Natural killer cell (primary cell): ENCODE data around the gene CPLX1. TPM values are rescaled to one million over a fixed set of nuclear protein-coding genes. Genes with fewer than 3 reads are reported as not detected.

Experiments used
- ATAC-seq, 3 donors: fragments of 150-1000 bp in 2 of 3; fragments of 200-7000 bp in 1 of 3; cut with Tn5 transposase; 1 replicate in 1 of 3; 2 replicates in 2 of 3; pipeline ENCODE4 v1.10.0; 2021; ENCODE audit warnings: mild to moderate bottlenecking in 2 of 3, moderate library complexity in 2 of 3
- DNase-seq, 2 donors: peaks; one replicate each; pipeline versions ENCODE4 v3.0.0 to v3.0.0-alpha.2; 2013 to 2021; ENCODE audit warnings: mixed read lengths in 1 of 2
- H3K27ac ChIP-seq: one replicate; pipeline ENCODE4 v1.5.1; 2013; ENCODE audit warnings: mild to moderate bottlenecking, low read length
- H3K27me3 ChIP-seq: one replicate; pipeline ENCODE4 v1.6.1; 2013; ENCODE audit warnings: low read length; ENCODE audit not compliant: control insufficient read depth, insufficient read depth
- H3K36me3 ChIP-seq: one replicate; pipeline ENCODE4 v1.6.1; 2013; ENCODE audit warnings: low read length; ENCODE audit not compliant: control insufficient read depth, insufficient read depth
- H3K4me1 ChIP-seq: one replicate; pipeline ENCODE4 v1.6.1; 2013; ENCODE audit warnings: low read length; ENCODE audit not compliant: control insufficient read depth, insufficient read depth
- H3K4me3 ChIP-seq: one replicate; pipeline ENCODE4 v1.5.1; 2013; ENCODE audit warnings: low read length
- H3K9me3 ChIP-seq: one replicate; pipeline ENCODE4 v1.6.1; 2013; ENCODE audit warnings: low read length; ENCODE audit not compliant: control insufficient read depth, insufficient read depth
- H3K27ac Mint-ChIP-seq, 2 donors: one replicate each; pipeline ENCODE4 v1.8.0; 2022; ENCODE audit warnings: mild to moderate bottlenecking in 2 of 2, mixed read lengths in 2 of 2, moderate library complexity in 1 of 2
- H3K27me3 Mint-ChIP-seq, 2 donors: one replicate each; pipeline ENCODE4 v1.8.0; 2022; ENCODE audit warnings: low read depth in 2 of 2, mixed read lengths in 2 of 2
- H3K36me3 Mint-ChIP-seq: one replicate; pipeline ENCODE4 v1.8.0; 2022; ENCODE audit warnings: mixed read lengths
- H3K4me1 Mint-ChIP-seq, 2 donors: one replicate each; pipeline ENCODE4 v1.8.0; 2022; ENCODE audit warnings: mixed read lengths in 2 of 2
- H3K4me3 Mint-ChIP-seq: one replicate; pipeline ENCODE4 v1.8.0; 2022; ENCODE audit warnings: mild to moderate bottlenecking, moderate library complexity, mixed read lengths
- H3K9me3 Mint-ChIP-seq, 2 donors: one replicate each; pipeline ENCODE4 v1.8.0; 2022; ENCODE audit warnings: mixed read lengths in 2 of 2
- CTCF ChIP-seq: fragments of 200-600 bp; IDR thresholded peaks from one replicate; pipeline ENCODE4 v1.8.0; 2022; ENCODE audit warnings: antibody characterized with exemption
- WGBS: methylation state at CpG from one replicate; pipeline ENCODE4 v1.1.7; 2013; ENCODE audit warnings: missing lambda C conversion rate; ENCODE audit not compliant: insufficient coverage; 5-methylcytosine and 5-hydroxymethylcytosine counted together
- intact Hi-C: fragments of 100-400 bp; cut with micrococcal nuclease; formaldehyde crosslinking; loops from one replicate; pipeline ENCODE4 v1.14.2; 2022
- total RNA-seq, 4 donors: library from RNA; stranded (reverse); fragments of 120-200 nt in 1 of 4; gene quantifications; one replicate each; pipeline versions ENCODE4 v1.2.3 to v1.2.4, GENCODE V29; 2013 to 2022

CPLX1 gene
- total RNA-seq, 3 donors from 2014 or later (not counting 1 experiment from before 2014, with no cell fraction given), result not detected

DNA sequence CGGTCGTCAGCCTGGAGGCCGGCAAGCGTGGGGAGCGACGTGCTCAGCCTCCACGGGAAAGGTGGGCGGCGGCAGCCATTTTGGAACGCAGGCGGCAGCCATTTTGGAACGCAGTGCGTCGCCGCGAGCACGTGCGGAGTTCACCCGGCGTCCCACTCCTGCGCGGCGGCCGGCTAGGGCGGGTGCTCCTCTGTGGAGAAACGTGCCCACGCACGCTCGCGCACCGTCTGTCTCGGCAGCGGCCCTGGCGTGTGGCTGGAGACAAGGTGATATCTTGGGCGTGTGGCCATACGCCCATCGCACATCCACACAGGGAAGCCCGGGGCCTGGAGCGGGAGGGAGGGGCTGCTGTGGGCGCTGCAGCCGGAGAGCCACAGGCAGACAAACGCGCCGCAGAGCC lies 21.1 kb downstream of the CPLX1 start:
- no peak for ATAC-seq
- peaks cover 23 to 24% of the 10 kb centered on the region in 2 donors for H3K27me3 Mint-ChIP-seq
- intact Hi-C loops, result no loop called here

GRCh38 chr4:803884-804283 lies 22.0 kb downstream of the CPLX1 start:
- no peak for TF ChIP-seq CTCF
- ATAC-seq (no peak), DNase-seq (no peak)
- Mint-ChIP-seq H3K36me3 (no peaks in the 10 kb centered on the region), H3K27me3 (peaks cover 24% of the 10 kb centered on the region in 2 donors), H3K4me1 (peaks cover 0 to 6% of the 10 kb centered on the region in 2 donors), H3K27ac (no peak overlapping the region), H3K9me3 (no peaks in the 10 kb centered on the region), H3K4me3 (no peak overlapping the region)
- no peaks in the 10 kb centered on the region for H3K4me1 ChIP-seq
- H3K27me3 ChIP-seq, result no peaks in the 10 kb centered on the region
- no peaks in the 10 kb centered on the region for H3K36me3 ChIP-seq
- WGBS, result 90% methylated on average over 13 of the region's 13 CpGs
- no peaks in the 10 kb centered on the region for H3K9me3 ChIP-seq
- H3K27ac ChIP-seq, result no peak overlapping the region
- intact Hi-C loops, result no loop called here
- H3K4me3 ChIP-seq, result no peak overlapping the region

More for the DNA sequence above, 21.1 kb downstream of the CPLX1 start:
- no peak overlapping the region for H3K4me3 ChIP-seq
- DNase-seq, result no peak
- H3K27me3 ChIP-seq, result no peaks in the 10 kb centered on the region
- H3K4me1 Mint-ChIP-seq, result peaks cover 0 to 6% of the 10 kb centered on the region in 2 donors
- no peak for TF ChIP-seq CTCF
- no peaks in the 10 kb centered on the region for H3K4me1 ChIP-seq
- no peaks in the 10 kb centered on the region for H3K9me3 Mint-ChIP-seq
- H3K36me3 Mint-ChIP-seq, result no peaks in the 10 kb centered on the region
- no peaks in the 10 kb centered on the region for H3K9me3 ChIP-seq
- H3K36me3 ChIP-seq, result no peaks in the 10 kb centered on the region
- H3K27ac Mint-ChIP-seq, result no peak overlapping the region
- no peak overlapping the region for H3K27ac ChIP-seq
- 82% methylated on average over 44 of the region's 44 CpGs for WGBS
- H3K4me3 Mint-ChIP-seq, result no peak overlapping the region

DNA sequence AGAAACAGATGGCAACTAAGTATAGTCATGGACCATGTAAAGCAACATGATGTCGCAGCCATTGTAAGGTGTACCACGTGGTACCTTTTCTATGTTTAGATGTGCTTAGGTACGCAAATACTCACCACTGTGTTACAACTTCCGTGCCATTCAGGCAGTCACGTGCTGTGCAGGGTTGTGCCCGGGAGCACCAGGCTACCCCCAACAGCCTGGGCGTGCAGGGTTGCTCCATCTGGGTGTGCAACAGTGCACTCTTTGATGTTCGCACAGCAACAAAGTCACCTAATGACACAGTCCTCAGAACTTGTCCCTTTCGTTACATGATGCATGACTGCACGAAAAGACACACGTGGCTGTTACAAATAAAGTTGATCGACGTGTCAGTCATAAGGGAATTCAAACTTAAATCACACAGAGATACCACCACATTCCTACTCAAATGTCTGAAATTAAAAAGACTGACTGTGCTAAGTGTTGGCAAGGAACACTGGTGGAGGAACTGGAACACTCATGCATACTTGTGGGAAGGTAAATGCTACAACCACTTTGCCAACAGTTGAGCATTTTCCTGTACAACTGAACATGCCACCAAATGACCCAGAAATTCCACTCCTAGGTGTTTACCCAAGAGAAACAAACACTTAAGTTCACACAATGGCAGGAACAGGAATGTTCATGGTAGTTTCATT lies 24.3 kb downstream of the CPLX1 start:
- intact Hi-C loops, result no loop called here

More for the DNA sequence above, 24.3 kb downstream of the CPLX1 start:
- no peaks in the 10 kb centered on the region for H3K4me1 ChIP-seq
- no peak overlapping the region for H3K4me3 ChIP-seq
- peaks cover 27 to 28% of the 10 kb centered on the region in 2 donors for H3K27me3 Mint-ChIP-seq
- H3K27ac Mint-ChIP-seq, result no peak overlapping the region
- no peak overlapping the region for H3K27ac ChIP-seq
- H3K9me3 Mint-ChIP-seq, result no peaks in the 10 kb centered on the region
- H3K36me3 ChIP-seq, result no peaks in the 10 kb centered on the region
- H3K27me3 ChIP-seq, result no peaks in the 10 kb centered on the region
- no peak for ATAC-seq
- H3K4me1 Mint-ChIP-seq, result no peaks in the 10 kb centered on the region
- no peaks in the 10 kb centered on the region for H3K9me3 ChIP-seq
- TF ChIP-seq CTCF, result no peak
- no peak overlapping the region for H3K4me3 Mint-ChIP-seq
- DNase-seq, result no peak
- 91% methylated on average over 13 of the region's 13 CpGs for WGBS
- no peaks in the 10 kb centered on the region for H3K36me3 Mint-ChIP-seq
